IPS-15b (cell line): ENCODE data around the gene ANO10.
"Not testable (repeated sequence)": the region's sequence is repeated elsewhere in the genome, so short reads cannot be mapped to it uniquely, and the experiment has no call there.

ENCODE experiments used
- H3K27me3 ChIP-seq: one replicate; pipeline ENCODE4 v1.6.1; 2013; ENCODE audit warnings: low read length; ENCODE audit not compliant: control insufficient read depth, insufficient read depth
- H3K36me3 ChIP-seq: one replicate; pipeline ENCODE4 v1.6.1; 2013; ENCODE audit warnings: low read length; ENCODE audit not compliant: control insufficient read depth, insufficient read depth
- H3K4me1 ChIP-seq: one replicate; pipeline ENCODE4 v1.6.1; 2013; ENCODE audit warnings: mild to moderate bottlenecking, low read length; ENCODE audit not compliant: control insufficient read depth, insufficient read depth
- H3K4me3 ChIP-seq: one replicate; pipeline ENCODE4 v1.5.1; 2013; ENCODE audit warnings: low read depth, low read length
- H3K9ac ChIP-seq: one replicate; pipeline ENCODE4 v1.6.1; 2013; ENCODE audit warnings: low read depth, mild to moderate bottlenecking, low read length
- H3K9me3 ChIP-seq: one replicate; pipeline ENCODE4 v1.6.1; 2013; ENCODE audit warnings: mild to moderate bottlenecking, low read length; ENCODE audit not compliant: control insufficient read depth, insufficient read depth

The ANO10 gene

DNA sequence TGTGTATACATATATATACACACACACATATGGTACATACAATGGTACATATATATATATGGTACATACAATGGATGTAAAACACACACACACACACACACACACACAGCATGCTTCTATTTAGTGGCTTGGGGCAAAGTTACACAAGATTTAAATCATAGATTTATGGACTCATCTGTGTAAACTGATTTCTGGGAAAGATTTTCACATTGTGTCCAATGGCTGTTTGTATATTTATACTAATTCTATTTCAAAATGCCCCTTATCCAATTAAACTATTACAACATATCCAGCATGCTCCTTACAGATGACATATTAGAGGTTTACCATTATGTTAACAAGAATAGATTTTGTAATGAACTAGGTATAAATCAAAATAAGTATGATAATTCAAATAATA, 94.9 kb downstream of the ANO10 start:
- Histone ChIP-seq H3K36me3 (no peaks in the 10 kb centered on the region), H3K4me1 (no peaks in the 10 kb centered on the region), H3K4me3 (no peak overlapping the region), H3K27me3 (no peaks in the 10 kb centered on the region), H3K9ac (no peak overlapping the region), H3K9me3 (no peaks in the 10 kb centered on the region)

- Histone ChIP-seq H3K36me3 (no peaks in the 10 kb centered on the region), H3K4me3 (no peak overlapping the region), H3K9ac (no peak overlapping the region), H3K9me3 (no peaks in the 10 kb centered on the region), H3K27me3 (no peaks in the 10 kb centered on the region), H3K4me1 (no peaks in the 10 kb centered on the region)
Measured at GRCh38 chr3:43525941-43526607, 95.7 kb downstream of the ANO10 start.

DNA sequence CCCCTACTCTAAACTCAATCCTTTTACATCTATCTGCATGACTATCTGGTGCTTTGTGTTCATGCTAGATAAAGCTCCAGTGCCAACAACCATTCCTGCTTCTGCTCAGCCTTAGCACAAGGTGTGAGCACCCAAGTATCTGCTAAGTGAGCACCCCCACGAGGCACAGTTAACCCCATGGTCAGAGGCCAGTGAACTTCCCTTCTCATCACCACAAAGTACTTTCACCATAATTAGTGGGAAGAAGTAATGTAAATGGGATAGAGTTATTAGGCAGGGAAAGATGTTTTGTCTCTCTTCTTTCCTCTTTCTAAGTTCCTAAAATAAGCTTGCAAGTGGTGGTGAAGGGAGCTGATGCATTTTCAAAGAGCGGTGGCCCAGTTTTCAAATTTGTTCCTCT, 96.4 kb downstream of the ANO10 start:
- H3K27me3 ChIP-seq = no peaks in the 10 kb centered on the region
- H3K4me3 ChIP-seq = no peak overlapping the region
- H3K36me3 ChIP-seq = no peaks in the 10 kb centered on the region
- H3K9me3 ChIP-seq = no peaks in the 10 kb centered on the region
- no peak overlapping the region for H3K9ac ChIP-seq
- no peaks in the 10 kb centered on the region for H3K4me1 ChIP-seq

- no peaks in the 10 kb centered on the region for H3K36me3 ChIP-seq
Measured at GRCh38 chr3:43523454-43524053, 98.3 kb downstream of the ANO10 start.

DNA sequence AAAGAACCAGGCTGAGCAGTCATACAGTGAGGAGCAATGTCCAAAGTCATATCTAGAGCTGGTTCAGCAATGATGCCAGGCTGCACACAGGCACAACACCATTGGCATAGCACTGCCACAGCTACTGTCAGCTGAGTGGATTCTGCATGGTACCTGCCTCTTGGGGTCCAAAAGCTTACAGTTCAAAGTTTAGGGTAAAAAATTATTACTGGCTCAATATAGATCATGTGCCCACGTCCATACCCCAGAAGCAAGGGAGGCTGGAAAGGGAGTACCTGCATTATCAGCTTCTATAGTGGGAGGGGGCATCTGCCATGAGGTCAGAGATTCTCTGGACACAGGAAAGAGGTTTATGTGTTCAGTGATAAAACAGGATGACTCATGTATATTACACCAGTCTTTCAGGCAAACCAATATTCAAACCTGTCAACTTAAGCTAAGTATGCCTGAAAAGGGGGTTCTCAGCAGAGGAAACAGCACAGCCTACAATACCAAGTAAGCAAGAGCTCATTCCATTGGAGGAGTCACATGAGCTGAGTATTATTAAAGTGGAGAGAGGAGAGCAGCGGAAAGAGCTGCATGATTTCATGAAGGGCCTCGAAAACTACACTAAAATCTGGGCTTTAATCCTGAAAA, 99.0 kb downstream of the ANO10 start:
- H3K9ac ChIP-seq = no peak overlapping the region
- no peak overlapping the region for H3K4me3 ChIP-seq
- no peaks in the 10 kb centered on the region for H3K27me3 ChIP-seq
- H3K9me3 ChIP-seq = no peaks in the 10 kb centered on the region
- H3K36me3 ChIP-seq = no peaks in the 10 kb centered on the region
- no peaks in the 10 kb centered on the region for H3K4me1 ChIP-seq

More at GRCh38 chr3:43523454-43524053, 98.3 kb downstream of the ANO10 start:
- Histone ChIP-seq H3K27me3 (no peaks in the 10 kb centered on the region), H3K9ac (no peak overlapping the region), H3K9me3 (no peaks in the 10 kb centered on the region), H3K4me1 (no peaks in the 10 kb centered on the region), H3K4me3 (no peak overlapping the region)

- no peaks in the 10 kb centered on the region for H3K4me1 ChIP-seq
- no peaks in the 10 kb centered on the region for H3K27me3 ChIP-seq
- no peak overlapping the region for H3K4me3 ChIP-seq
- H3K36me3 ChIP-seq = no peaks in the 10 kb centered on the region
- H3K9ac ChIP-seq = no peak overlapping the region
- H3K9me3 ChIP-seq = no peaks in the 10 kb centered on the region
Measured at GRCh38 chr3:43521941-43522340, 99.9 kb downstream of the ANO10 start.

DNA sequence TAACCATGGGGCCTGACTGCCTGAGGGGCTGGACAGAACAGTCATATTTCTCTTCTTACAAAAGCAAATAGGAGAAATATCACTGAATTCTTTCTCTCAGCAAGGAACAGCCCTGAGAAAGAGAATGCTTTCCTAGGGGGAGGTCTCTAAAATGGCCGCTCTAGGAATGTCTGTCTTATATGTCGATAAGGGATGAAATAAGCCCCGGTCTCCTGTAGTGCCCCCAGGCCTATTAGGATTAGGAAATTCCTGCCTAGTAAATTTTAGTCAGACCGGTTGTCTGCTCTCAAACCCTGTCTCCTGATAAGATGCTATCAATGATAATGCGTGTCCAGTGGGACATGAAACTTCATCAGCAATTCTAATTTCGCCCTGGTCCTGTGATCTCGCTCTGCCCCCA, 103.3 kb downstream of the ANO10 start:
- H3K9ac ChIP-seq, H3K9me3 ChIP-seq, H3K36me3 ChIP-seq, H3K27me3 ChIP-seq, H3K4me3 ChIP-seq, H3K4me1 ChIP-seq: not testable (repeated sequence)

GRCh38 chr3:43515970-43516635, 105.7 kb downstream of the ANO10 start:
- Histone ChIP-seq H3K27me3 (no peaks in the 10 kb centered on the region), H3K9me3 (no peaks in the 10 kb centered on the region), H3K36me3 (no peaks in the 10 kb centered on the region), H3K9ac (no peak overlapping the region), H3K4me1 (no peaks in the 10 kb centered on the region), H3K4me3 (no peak overlapping the region)

DNA sequence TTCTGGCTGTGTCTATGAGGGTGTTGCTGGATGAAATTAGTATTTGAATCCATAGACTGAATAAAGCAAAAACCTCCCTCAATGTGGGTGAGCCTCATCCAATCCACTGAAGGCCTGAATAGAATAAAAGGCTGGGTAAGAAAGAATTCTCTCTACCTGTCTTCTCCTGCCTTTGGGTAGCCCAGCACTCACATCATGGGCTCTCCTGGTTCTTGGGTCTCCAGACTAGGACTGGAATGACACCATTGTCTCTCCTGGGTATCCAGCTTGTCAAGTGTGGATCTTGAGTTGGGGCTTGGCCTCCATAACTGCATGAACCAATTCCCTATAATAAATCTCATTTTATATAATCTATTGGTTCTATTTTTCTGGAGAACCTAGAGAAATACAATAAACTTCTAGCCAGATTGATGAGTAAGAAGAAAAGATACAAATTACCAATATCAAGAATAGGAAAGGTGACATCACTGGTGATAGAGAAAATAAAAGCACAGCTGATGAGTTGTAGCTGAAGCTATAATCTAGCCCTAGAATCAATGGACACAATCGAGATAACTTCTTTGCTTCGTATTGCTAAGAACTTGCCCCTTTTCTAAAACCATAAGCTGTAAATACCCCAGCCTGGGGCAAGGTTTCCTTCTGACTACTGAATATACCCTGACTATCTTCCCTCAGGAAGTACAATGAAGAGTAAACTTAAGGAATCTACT, 106.4 kb downstream of the ANO10 start:
- no peaks in the 10 kb centered on the region for H3K4me1 ChIP-seq

GRCh38 chr3:43512754-43513404, 108.9 kb downstream of the ANO10 start:
- Histone ChIP-seq H3K27me3 (no peaks in the 10 kb centered on the region), H3K4me3 (no peak overlapping the region), H3K9me3 (no peaks in the 10 kb centered on the region), H3K4me1 (no peaks in the 10 kb centered on the region), H3K9ac (no peak overlapping the region), H3K36me3 (no peaks in the 10 kb centered on the region)

More for the DNA sequence above, 106.4 kb downstream of the ANO10 start:
- no peaks in the 10 kb centered on the region for H3K27me3 ChIP-seq
- no peaks in the 10 kb centered on the region for H3K9me3 ChIP-seq
- no peak overlapping the region for H3K9ac ChIP-seq
- no peaks in the 10 kb centered on the region for H3K36me3 ChIP-seq
- H3K4me3 ChIP-seq = no peak overlapping the region

DNA sequence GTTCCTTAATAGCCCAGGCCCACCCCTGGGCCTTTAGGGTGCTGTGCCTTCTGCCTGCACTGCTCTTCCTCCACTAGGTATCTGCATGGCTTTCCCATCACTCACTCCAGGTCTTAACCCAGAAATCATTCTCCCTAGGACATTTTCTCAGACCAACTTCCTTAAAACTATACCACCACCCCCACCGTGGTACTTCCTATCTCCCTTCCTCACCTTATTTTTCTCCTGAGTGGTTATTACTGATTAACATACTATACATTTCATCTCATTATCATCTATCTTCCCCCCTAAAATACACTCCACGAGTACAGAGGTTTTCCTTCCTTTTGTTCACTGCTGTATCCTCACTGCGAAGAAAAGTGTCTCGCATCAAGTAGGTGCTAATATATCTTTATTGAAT, 115.2 kb downstream of the ANO10 start:
- Histone ChIP-seq H3K27me3 (no peaks in the 10 kb centered on the region), H3K9ac (no peak overlapping the region), H3K4me3 (no peak overlapping the region), H3K9me3 (no peaks in the 10 kb centered on the region), H3K4me1 (peaks cover 3% of the 10 kb centered on the region), H3K36me3 (no peaks in the 10 kb centered on the region)
